Ovary (tissue), 3 donors: ENCODE data around the gene TMEM182.

Experiments
- CTCF ChIP-seq, 3 donors: fragments of 450-650 bp in 2 of 3; fragments of 200-600 bp in 1 of 3; IDR thresholded peaks; one replicate each; pipeline versions ENCODE4 v1.5.1 to v1.8.0; 2016 to 2022; ENCODE audit warnings: antibody characterized with exemption in 3 of 3, mild to moderate bottlenecking in 1 of 3
- POLR2A ChIP-seq: fragments of 450-650 bp; IDR thresholded peaks from one replicate; pipeline ENCODE4 v1.6.1; 2017; ENCODE audit warnings: antibody characterized with exemption, mild to moderate bottlenecking, moderate library complexity
- donor health status: DM: no; HTN: no; CAD: no.

DNA sequence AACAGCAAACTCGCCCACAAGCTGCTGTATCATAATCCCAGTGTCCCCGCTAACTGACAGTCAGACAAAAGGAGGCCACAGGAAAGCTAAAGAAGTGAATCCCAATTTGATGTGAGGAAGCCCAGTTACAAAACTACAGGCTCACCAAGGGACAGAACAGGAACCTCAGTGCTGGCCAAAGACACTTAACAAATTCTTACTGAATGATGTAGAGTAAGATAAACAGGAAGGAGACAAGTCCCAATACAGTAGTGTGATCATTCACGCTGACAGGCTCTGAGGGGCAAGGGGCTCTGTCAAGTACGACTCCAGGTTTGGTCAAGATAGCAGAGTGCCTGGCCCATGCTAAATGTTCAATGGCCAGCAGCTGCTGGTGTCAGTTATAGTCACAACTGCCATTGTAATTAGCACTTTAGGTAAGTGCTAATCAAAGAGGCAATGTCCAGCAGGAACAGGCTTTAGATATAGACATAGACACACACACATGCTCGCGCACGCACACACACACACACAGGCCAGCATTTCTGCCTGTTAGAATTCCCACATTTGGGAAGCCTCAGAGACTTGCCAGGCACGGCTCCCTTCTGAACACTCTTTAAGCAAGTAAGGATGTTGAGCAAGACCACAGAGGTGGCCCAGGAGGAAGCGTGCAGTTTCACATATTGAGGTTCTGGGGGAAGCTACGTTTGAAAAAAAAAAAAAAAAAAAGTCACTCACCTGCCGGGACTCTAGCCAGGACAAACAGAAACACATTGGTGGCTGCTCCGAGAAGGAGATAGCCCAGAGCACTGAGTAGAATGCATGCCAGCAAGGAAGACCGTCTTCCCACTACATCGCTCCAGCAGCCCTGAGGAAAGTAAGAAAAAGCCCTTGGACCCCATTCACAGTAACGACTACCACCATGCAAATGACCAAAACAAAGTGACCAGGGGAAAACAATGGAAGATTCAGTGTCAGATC lies 35.4 kb upstream of the TMEM182 start:
- TF ChIP-seq CTCF (IDR thresholded peaks at IDR 0.05) (no peak), POLR2A (no peak)
